ENCODE measurements around the gene HBZ.
"Not testable (repeated sequence)": the region's sequence is repeated elsewhere in the genome, so short reads cannot be mapped to it uniquely, and the experiment has no call there.

The HBZ gene

DNA sequence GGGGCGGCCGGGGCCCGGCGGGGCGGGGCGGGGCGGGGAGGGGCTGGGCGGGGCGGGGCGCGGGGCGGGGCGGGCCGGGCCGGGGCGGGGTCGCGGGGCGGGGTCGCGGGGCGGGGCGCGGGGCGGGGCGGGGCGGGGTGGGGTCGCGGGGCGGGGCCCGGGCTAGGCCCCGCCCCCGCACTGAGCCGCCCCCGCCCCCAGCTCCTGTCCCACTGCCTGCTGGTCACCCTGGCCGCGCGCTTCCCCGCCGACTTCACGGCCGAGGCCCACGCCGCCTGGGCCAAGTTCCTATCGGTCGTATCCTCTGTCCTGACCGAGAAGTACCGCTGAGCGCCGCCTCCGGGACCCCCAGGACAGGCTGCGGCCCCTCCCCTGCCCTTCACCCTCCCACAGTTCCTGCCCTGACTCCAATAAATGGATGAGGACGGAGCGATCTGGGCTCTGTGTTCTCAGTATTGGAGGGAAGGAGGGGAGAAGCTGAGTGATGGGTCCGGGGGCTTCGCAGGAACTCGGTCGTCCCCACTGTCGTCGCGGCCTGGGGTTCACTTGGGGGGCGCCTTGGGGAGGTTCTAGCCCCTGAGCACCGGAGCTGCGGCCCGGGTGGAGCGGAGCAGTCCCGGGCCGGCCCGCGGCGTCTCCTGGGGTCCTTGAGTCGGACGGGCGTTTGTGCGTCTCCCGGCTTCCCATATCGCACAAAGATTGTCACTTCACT is 12.5 kb downstream of the HBZ start:
- DNase-seq (ENCODE audit: low read depth in 2 of 2), result no peak

DNA sequence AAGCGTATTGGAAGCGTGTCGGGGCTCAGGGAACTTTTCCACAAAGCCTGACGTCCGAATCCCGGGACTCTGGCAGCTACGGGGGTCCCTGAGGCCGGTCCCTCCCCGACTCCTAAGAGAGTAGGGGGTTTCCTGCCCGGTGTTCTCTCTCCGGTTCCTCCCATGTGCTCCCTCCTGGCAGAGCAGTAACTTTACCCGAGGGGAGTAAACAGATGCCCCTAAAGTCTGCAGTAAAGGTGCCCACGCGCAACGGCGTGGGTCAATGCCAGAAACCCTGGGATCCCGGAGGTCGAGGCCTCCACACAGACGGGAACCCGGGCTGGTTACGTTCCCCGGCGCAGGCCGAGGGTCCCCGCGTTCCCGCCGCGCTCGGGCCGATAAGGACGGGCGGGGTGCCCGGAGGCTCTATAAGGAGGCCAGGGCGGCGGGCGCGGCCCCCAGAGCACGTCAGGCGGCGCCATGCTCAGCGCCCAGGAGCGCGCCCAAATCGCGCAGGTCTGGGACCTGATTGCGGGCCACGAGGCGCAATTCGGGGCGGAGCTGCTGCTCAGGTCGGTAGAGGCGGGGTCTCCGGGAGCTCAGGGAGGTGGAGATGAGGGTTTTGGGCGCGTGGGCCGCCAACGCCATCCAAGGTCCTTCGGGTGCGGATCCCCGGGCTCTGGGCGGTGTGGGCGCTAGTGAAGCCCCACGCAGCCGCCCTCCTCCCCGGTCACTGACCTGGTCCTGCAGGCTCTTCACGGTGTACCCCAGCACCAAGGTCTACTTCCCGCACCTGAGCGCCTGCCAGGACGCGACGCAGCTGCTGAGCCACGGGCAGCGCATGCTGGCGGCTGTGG is 13.3 kb downstream of the HBZ start, which contains the start of gene HBM:
HBM (plus strand) TSS at position 440 of the 836 bp plus-strand sequence; CDS start at position 460, 20 bp downstream.
- DNase-seq (ENCODE audit: low read depth in 2 of 2), result no peak

DNA sequence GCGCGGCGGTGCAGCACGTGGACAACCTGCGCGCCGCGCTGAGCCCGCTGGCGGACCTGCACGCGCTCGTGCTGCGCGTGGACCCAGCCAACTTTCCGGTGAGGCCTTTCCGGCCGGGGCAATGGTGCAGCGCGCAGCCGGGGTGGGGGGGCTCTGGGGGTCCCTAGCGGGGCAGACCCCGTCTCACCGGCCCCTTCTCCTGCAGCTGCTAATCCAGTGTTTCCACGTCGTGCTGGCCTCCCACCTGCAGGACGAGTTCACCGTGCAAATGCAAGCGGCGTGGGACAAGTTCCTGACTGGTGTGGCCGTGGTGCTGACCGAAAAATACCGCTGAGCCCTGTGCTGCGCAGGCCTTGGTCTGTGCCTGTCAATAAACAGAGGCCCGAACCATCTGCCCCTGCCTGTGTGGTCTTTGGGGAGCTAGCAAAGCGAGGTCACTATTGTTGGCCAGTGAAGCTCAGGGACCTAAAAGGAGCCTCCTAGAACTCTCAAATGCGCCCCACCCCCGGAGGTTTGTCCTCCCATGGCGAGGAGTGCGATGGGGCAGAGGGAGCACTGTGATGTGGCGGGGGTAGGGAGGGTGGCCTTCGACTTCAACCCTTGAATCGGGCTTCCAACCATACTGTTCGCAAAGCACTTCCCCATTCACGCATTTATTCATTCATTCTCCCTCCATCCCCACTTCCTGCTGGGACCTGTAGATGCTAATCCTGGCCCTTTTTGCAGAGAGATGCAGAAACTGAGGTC is 14.1 kb downstream of the HBZ start:
- DNase-seq (ENCODE audit: low read depth in 2 of 2), result no peak

DNA sequence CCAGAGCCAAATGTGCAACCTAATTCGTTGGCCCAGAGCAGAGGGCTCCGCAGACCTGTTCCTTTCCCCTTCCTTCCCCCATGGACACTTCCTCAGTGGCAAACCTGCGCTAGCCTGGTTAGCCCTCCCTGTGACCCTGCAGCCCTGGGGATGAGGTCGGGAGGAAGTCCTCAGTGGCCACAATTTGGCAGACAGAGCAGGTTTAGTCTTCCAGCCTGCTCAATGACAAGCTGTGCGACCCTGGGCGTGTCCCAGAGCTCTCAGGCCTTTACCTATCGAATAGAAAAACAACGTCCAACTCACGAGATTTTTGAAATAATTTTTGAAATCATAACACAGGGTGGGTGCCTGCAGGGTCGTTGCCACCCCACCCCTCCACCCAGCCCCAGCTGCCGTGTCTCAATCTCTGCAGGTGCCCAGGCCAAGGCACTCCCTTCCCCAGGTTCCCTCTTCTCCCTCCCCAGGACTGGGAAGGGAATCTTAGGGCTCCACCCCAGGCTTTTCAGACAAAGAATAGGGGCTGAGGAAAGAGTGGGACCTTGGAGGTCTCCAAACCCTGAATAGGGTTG is 14.8 kb downstream of the HBZ start:
- DNase-seq (ENCODE audit: low read depth in 2 of 2), result no peak

DNA sequence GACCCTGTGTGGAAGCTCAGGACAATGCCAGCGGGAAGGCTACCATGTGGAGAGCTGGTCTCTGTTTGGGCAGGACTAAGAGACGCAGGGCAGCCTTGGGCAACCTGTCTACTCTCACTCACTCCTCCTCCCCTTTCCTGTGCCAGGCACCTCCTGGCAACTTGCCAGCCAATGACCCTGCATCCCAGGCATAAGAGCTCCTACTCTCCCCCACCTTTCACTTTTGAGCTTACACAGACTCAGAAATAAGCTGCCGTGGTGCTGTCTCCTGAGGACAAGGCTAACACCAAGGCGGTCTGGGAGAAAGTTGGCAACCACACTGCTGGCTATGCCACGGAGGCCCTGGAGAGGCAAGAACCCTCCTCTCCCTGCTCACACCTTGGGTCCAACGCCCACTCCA is 16.0 kb downstream of the HBZ start:
- no peak for DNase-seq (ENCODE audit: low read depth in 2 of 2)

DNA sequence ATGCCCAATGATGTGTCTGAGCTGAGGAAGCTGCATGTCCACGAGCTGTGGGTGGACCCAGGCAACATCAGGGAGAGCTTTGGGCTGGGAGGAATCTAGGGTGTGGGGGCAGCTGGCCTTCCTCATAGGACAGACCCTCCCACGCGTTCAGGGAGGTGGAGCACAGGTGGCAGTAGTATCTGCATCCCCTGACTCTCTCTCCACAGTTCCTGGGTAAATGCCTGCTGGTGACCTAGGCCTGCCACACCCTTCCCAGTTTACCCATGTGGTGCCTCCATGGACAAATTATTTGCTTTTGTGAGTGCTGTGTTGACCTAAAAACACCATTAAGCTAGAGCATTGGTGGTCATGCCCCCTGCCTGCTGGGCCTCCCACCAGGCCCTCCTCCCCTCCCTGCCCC is 16.6 kb downstream of the HBZ start:
- DNase-seq (ENCODE audit: low read depth in 2 of 2), result no peak

DNA sequence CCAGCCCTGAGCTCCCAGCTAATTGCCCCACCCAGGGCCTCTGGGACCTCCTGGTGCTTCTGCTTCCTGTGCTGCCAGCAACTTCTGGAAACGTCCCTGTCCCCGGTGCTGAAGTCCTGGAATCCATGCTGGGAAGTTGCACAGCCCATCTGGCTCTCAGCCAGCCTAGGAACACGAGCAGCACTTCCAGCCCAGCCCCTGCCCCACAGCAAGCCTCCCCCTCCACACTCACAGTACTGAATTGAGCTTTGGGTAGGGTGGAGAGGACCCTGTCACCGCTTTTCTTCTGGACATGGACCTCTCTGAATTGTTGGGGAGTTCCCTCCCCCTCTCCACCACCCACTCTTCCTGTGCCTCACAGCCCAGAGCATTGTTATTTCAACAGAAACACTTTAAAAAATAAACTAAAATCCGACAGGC is 17.7 kb downstream of the HBZ start:
- DNase-seq (ENCODE audit: low read depth in 2 of 2), result not testable (repeated sequence)

DNA sequence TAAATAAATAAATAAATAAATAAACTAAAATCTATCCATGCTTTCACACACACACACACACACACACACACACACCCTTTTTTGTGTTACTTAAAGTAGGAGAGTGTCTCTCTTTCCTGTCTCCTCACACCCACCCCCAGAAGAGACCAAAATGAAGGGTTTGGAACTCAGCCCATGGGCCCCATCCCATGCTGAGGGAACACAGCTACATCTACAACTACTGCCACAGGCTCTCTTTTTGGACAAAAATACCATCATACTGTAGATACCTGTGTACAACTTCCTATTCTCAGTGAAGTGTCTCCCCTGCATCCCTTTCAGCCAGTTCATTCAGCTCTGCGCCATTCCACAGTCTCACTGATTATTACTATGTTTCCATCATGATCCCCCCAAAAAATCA is 18.3 kb downstream of the HBZ start:
- no peak for DNase-seq (ENCODE audit: low read depth in 2 of 2)

DNA sequence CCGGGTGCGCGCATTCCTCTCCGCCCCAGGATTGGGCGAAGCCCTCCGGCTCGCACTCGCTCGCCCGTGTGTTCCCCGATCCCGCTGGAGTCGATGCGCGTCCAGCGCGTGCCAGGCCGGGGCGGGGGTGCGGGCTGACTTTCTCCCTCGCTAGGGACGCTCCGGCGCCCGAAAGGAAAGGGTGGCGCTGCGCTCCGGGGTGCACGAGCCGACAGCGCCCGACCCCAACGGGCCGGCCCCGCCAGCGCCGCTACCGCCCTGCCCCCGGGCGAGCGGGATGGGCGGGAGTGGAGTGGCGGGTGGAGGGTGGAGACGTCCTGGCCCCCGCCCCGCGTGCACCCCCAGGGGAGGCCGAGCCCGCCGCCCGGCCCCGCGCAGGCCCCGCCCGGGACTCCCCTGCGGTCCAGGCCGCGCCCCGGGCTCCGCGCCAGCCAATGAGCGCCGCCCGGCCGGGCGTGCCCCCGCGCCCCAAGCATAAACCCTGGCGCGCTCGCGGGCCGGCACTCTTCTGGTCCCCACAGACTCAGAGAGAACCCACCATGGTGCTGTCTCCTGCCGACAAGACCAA is 20.0 kb downstream of the HBZ start, which contains the start of gene HBA2:
HBA2 (plus strand) TSS at position 503 of the 568 bp plus-strand sequence; CDS start at position 540, 37 bp downstream.
- DNase-seq (ENCODE audit: low read depth in 2 of 2), result not testable (repeated sequence)

DNA sequence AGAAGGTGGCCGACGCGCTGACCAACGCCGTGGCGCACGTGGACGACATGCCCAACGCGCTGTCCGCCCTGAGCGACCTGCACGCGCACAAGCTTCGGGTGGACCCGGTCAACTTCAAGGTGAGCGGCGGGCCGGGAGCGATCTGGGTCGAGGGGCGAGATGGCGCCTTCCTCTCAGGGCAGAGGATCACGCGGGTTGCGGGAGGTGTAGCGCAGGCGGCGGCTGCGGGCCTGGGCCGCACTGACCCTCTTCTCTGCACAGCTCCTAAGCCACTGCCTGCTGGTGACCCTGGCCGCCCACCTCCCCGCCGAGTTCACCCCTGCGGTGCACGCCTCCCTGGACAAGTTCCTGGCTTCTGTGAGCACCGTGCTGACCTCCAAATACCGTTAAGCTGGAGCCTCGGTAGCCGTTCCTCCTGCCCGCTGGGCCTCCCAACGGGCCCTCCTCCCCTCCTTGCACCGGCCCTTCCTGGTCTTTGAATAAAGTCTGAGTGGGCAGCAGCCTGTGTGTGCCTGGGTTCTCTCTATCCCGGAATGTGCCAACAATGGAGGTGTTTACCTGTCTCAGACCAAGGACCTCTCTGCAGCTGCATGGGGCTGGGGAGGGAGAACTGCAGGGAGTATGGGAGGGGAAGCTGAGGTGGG is 20.9 kb downstream of the HBZ start:
- DNase-seq (ENCODE audit: low read depth in 2 of 2), result not testable (repeated sequence)

DNA sequence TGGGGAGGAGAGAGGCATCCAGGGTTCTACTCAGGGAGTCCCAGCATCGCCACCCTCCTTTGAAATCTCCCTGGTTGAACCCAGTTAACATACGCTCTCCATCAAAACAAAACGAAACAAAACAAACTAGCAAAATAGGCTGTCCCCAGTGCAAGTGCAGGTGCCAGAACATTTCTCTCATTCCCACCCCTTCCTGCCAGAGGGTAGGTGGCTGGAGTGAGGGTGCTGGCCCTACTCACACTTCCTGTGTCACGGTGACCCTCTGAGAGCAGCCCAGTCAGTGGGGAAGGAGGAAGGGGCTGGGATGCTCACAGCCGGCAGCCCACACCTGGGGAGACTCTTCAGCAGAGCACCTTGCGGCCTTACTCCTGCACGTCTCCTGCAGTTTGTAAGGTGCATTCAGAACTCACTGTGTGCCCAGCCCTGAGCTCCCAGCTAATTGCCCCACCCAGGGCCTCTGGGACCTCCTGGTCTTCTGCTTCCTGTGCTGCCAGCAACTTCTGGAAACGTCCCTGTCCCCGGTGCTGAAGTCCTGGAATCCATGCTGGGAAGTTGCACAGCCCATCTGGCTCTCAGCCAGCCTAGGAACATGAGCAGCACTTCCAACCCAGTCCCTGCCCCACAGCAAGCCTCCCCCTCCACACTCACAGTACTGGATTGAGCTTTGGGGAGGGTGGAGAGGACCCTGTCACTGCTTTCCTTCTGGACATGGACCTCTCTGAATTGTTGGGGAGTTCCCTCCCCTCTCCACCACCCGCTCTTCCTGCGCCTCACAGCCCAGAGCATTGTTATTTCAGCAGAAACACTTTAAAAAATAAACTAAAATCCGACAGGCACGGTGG is 21.7 kb downstream of the HBZ start:
- DNase-seq (ENCODE audit: low read depth in 2 of 2), result not testable (repeated sequence)

DNA sequence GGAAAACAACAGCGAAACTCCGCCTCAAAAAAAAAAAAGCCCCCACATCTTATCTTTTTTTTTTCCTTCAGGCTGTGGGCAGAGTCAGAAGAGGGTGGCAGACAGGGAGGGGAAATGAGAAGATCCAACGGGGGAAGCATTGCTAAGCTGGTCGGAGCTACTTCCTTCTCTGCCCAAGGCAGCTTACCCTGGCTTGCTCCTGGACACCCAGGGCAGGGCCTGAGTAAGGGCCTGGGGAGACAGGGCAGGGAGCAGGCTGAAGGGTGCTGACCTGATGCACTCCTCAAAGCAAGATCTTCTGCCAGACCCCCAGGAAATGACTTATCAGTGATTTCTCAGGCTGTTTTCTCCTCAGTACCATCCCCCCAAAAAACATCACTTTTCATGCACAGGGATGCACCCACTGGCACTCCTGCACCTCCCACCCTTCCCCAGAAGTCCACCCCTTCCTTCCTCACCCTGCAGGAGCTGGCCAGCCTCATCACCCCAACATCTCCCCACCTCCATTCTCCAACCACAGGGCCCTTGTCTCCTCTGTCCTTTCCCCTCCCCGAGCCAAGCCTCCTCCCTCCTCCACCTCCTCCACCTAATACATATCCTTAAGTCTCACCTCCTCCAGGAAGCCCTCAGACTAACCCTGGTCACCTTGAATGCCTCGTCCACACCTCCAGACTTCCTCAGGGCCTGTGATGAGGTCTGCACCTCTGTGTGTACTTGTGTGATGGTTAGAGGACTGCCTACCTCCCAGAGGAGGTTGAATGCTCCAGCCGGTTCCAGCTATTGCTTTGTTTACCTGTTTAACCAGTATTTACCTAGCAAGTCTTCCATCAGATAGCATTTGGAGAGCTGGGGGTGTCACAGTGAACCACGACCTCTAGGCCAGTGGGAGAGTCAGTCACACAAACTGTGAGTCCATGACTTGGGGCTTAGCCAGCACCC is 22.8 kb downstream of the HBZ start:
- no peak for DNase-seq (ENCODE audit: low read depth in 2 of 2)

DNA sequence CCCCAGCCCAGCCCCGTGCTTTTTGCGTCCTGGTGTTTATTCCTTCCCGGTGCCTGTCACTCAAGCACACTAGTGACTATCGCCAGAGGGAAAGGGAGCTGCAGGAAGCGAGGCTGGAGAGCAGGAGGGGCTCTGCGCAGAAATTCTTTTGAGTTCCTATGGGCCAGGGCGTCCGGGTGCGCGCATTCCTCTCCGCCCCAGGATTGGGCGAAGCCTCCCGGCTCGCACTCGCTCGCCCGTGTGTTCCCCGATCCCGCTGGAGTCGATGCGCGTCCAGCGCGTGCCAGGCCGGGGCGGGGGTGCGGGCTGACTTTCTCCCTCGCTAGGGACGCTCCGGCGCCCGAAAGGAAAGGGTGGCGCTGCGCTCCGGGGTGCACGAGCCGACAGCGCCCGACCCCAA is 23.6 kb downstream of the HBZ start:
- DNase-seq (ENCODE audit: low read depth in 2 of 2), result not testable (repeated sequence)

DNA sequence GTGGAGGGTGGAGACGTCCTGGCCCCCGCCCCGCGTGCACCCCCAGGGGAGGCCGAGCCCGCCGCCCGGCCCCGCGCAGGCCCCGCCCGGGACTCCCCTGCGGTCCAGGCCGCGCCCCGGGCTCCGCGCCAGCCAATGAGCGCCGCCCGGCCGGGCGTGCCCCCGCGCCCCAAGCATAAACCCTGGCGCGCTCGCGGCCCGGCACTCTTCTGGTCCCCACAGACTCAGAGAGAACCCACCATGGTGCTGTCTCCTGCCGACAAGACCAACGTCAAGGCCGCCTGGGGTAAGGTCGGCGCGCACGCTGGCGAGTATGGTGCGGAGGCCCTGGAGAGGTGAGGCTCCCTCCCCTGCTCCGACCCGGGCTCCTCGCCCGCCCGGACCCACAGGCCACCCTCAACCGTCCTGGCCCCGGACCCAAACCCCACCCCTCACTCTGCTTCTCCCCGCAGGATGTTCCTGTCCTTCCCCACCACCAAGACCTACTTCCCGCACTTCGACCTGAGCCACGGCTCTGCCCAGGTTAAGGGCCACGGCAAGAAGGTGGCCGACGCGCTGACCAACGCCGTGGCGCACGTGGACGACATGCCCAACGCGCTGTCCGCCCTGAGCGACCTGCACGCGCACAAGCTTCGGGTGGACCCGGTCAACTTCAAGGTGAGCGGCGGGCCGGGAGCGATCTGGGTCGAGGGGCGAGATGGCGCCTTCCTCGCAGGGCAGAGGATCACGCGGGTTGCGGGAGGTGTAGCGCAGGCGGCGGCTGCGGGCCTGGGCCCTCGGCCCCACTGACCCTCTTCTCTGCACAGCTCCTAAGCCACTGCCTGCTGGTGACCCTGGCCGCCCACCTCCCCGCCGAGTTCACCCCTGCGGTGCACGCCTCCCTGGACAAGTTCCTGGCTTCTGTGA is 24.3 kb downstream of the HBZ start, which contains the start of gene HBA1:
HBA1 (plus strand) TSS at position 204 of the 906 bp plus-strand sequence; CDS start at position 241, 37 bp downstream.
- not testable (repeated sequence) for DNase-seq (ENCODE audit: low read depth in 2 of 2)

DNA sequence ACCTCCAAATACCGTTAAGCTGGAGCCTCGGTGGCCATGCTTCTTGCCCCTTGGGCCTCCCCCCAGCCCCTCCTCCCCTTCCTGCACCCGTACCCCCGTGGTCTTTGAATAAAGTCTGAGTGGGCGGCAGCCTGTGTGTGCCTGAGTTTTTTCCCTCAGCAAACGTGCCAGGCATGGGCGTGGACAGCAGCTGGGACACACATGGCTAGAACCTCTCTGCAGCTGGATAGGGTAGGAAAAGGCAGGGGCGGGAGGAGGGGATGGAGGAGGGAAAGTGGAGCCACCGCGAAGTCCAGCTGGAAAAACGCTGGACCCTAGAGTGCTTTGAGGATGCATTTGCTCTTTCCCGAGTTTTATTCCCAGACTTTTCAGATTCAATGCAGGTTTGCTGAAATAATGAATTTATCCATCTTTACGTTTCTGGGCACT is 25.0 kb downstream of the HBZ start:
- DNase-seq (ENCODE audit: low read depth in 2 of 2), result no peak

DNA sequence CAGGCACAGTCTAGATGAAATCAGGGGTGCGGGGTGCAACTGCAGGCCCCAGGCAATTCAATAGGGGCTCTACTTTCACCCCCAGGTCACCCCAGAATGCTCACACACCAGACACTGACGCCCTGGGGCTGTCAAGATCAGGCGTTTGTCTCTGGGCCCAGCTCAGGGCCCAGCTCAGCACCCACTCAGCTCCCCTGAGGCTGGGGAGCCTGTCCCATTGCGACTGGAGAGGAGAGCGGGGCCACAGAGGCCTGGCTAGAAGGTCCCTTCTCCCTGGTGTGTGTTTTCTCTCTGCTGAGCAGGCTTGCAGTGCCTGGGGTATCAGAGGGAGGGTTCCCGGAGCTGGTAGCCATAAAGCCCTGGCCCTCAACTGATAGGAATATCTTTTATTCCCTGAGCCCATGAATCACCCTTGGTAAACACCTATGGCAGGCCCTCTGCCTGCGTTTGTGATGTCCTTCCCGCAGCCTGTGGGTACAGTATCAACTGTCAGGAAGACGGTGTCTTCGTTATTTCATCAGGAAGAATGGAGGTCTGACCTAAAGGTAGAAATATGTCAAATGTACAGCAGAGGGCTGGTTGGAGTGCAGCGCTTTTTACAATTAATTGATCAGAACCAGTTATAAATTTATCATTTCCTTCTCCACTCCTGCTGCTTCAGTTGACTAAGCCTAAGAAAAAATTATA is 25.7 kb downstream of the HBZ start:
- DNase-seq (ENCODE audit: low read depth in 2 of 2), result no peak

DNA sequence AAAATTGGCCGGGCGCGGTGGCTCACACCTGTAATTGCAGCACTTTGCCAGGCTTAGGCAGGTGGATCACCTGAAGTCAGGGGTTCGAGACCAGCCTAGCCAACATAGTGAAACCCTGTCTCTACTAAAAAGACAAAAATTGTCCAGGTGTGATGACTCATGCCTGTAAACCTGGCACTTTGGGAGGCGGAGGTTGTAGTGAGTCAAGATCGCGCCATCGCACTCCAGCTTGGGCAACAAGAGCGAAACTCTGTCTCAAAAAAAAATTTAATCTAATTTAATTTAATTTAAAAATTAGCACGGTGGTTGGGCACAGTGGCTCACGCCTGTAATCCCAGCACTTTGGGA is 26.2 kb downstream of the HBZ start:
- DNase-seq (ENCODE audit: low read depth in 2 of 2), result no peak
